ENCODE measurements around the gene PDE9A.
"Not testable (repeated sequence)": the region's sequence is repeated elsewhere in the genome, so short reads cannot be mapped to it uniquely, and the experiment has no call there.

Gene PDE9A

GRCh38 chr21:42807938-42808613 is 154.7 kb downstream of the PDE9A start:
- no peak for DNase-seq

- no peak for DNase-seq
Observed at GRCh38 chr21:42809171-42809570, 155.8 kb downstream of the PDE9A start.

GRCh38 chr21:42809577-42810475 is 156.4 kb downstream of the PDE9A start:
- DNase-seq = no peak

GRCh38 chr21:42811960-42812359 is 158.5 kb downstream of the PDE9A start:
- DNase-seq = no peak

GRCh38 chr21:42812528-42813241 is 159.3 kb downstream of the PDE9A start:
- not testable (repeated sequence) for DNase-seq

- no peak for DNase-seq
Observed at GRCh38 chr21:42815217-42815616, 161.8 kb downstream of the PDE9A start.

- DNase-seq = peak; percentile 82
Observed at GRCh38 chr21:42818328-42818749, 164.9 kb downstream of the PDE9A start.

GRCh38 chr21:42819861-42820615 is 166.6 kb downstream of the PDE9A start:
- DNase-seq = no peak

- DNase-seq = no peak
Observed at GRCh38 chr21:42820616-42821465, 167.4 kb downstream of the PDE9A start.
